Prostate gland (tissue), 2 donors: ENCODE data around the gene SPEF1.

ENCODE experiments used
- POLR2A ChIP-seq: fragments of 450-650 bp; IDR thresholded peaks from one replicate; pipeline ENCODE4 v1.6.1; 2016; ENCODE audit warnings: antibody characterized with exemption, mild to moderate bottlenecking
- TF ChIP-seq, protein P1 (sequence below), 4 experiments: fragments of 200-600 bp in 2 of 4; fragments of 450-650 bp in 2 of 4; sonication (generic) in 2 of 4; IDR thresholded peaks; 1 replicate in 3 of 4; 2 replicates in 1 of 4; pipeline ENCODE4 v1.5.1; 2016 to 2019; ENCODE audit warnings: antibody characterized with exemption in 4 of 4, mild to moderate bottlenecking in 2 of 4, moderate library complexity in 2 of 4

DNA sequence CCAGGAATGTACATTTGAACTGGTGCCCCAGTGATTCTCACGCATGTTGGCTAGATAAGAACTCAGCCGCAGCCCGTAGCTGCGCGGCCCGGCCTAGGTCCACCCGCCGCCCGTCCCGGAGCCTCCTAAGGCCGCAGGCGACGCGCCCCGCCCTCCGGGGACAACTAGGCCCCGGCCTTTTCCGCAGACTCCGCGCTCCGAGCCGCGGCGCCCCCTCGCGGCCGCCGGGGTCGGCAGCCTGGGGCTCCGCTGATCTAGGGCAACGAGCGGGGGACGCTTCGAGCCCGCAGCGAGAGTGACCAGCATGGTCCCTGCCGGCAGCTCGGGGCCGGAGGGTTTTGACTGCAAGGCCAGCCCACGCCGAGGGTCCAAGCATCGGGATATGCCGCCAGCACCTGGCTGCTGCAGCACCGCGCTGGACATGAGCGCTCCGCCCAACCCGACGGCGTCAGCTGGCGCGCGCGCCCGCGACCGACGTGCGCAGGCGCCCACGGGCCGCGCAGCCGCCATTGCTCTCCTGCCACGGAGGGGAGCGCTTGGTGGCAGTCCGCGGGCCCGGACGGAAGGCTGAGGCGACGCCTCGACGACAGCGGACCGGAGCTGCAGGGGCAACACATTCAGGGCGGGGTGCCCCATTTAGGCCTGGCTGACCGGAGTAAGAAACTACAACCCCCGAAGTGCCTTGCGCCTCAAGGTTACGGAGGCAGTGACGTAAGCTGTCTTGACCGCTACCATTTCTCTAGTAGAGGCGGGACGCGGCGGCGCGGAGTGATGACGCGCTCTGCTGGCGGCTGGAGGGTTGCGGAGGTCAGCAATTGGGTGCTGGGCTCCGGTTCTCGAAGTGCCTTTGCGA, 39.0 kb upstream of the SPEF1 start, which contains the start of gene AP5S1:
- TF ChIP-seq, protein P1, sequence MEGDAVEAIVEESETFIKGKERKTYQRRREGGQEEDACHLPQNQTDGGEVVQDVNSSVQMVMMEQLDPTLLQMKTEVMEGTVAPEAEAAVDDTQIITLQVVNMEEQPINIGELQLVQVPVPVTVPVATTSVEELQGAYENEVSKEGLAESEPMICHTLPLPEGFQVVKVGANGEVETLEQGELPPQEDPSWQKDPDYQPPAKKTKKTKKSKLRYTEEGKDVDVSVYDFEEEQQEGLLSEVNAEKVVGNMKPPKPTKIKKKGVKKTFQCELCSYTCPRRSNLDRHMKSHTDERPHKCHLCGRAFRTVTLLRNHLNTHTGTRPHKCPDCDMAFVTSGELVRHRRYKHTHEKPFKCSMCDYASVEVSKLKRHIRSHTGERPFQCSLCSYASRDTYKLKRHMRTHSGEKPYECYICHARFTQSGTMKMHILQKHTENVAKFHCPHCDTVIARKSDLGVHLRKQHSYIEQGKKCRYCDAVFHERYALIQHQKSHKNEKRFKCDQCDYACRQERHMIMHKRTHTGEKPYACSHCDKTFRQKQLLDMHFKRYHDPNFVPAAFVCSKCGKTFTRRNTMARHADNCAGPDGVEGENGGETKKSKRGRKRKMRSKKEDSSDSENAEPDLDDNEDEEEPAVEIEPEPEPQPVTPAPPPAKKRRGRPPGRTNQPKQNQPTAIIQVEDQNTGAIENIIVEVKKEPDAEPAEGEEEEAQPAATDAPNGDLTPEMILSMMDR (IDR thresholded peaks at IDR 0.05), result peak; percentile 98 to 100 (median 100)
- peak; percentile 29 for TF ChIP-seq POLR2A
